ENCODE data around the gene CYP26A1.

- no peak for TF ChIP-seq CTCF (IDR thresholded peaks at IDR 0.05; ENCODE audit: borderline replicate concordance, extremely low read depth, low read length, poor library complexity, severe bottlenecking)
- no peak for TF ChIP-seq EZH2 (IDR thresholded peaks at IDR 0.05; ENCODE audit: borderline replicate concordance, low read depth, low read length, severe bottlenecking)
These were observed 3.2 kb downstream of the CYP26A1 start for GRCh38 chr10:93076871-93077270.
